WI38 (cell line): ENCODE measurements around the gene HMCN2.

Source experiments
- H3K4me3 ChIP-seq: 2 replicates; pipeline ENCODE4 v1.5.1; 2011; ENCODE audit warnings: low read depth, mild to moderate bottlenecking, control low read depth, low read length
- TF ChIP-seq, protein P1 (sequence below): IDR thresholded peaks from 2 replicates; pipeline ENCODE4 v1.5.1; 2012; ENCODE audit warnings: low read depth, mild to moderate bottlenecking, control low read depth, low read length

Gene HMCN2

DNA sequence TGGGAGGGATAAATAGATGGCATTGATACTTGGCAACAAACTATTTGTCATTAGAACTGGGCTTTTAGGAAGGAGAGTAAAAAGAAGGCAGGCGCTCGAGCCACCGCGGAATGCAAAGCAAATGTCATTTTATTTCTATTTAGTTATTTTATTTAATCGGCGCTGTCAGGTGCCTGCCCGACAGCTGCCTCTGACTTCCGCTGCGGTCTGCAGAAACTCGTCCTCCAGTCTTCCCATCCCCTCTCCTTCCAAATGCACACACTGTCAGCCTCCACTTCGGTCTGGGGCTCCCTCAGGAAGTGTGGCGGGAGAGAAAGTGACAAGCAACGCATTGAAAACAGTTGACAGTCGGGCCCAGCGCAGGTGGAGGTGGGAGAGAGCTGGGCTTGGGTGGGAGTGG, 208.5 kb downstream of the HMCN2 start:
- H3K4me3 ChIP-seq = no peak overlapping the region
- TF ChIP-seq, protein P1, sequence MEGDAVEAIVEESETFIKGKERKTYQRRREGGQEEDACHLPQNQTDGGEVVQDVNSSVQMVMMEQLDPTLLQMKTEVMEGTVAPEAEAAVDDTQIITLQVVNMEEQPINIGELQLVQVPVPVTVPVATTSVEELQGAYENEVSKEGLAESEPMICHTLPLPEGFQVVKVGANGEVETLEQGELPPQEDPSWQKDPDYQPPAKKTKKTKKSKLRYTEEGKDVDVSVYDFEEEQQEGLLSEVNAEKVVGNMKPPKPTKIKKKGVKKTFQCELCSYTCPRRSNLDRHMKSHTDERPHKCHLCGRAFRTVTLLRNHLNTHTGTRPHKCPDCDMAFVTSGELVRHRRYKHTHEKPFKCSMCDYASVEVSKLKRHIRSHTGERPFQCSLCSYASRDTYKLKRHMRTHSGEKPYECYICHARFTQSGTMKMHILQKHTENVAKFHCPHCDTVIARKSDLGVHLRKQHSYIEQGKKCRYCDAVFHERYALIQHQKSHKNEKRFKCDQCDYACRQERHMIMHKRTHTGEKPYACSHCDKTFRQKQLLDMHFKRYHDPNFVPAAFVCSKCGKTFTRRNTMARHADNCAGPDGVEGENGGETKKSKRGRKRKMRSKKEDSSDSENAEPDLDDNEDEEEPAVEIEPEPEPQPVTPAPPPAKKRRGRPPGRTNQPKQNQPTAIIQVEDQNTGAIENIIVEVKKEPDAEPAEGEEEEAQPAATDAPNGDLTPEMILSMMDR = no peak

DNA sequence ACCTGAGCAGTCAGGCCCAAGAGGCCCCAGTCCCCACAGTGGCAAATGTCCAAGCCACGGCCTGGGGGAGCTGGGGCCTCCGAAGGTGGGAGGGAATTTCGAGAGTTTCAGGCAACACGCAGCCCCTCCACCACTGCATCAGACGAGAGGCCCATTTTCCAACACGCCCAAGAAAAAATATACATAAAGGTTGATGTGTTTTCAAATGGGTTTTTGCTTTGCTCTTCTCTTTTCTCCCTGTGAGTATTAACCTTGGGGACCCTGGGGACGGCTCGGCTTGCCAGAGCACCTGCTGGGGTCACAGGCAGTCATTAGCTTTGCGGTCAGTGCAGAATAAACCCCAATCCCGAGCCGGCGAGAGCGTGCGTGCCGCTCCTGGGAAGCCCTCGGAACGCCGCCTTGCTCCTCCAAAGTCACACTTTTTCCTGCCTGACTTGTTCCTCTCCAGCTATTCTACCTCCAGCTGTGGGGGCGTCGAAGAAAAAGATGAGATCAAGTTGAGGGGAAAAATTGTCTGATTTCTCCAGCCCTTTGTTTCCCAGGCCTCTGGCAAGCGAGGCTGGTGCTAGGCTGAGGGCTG, 210.7 kb downstream of the HMCN2 start:
- TF ChIP-seq, protein P1 = no peak
- no peak overlapping the region for H3K4me3 ChIP-seq

DNA sequence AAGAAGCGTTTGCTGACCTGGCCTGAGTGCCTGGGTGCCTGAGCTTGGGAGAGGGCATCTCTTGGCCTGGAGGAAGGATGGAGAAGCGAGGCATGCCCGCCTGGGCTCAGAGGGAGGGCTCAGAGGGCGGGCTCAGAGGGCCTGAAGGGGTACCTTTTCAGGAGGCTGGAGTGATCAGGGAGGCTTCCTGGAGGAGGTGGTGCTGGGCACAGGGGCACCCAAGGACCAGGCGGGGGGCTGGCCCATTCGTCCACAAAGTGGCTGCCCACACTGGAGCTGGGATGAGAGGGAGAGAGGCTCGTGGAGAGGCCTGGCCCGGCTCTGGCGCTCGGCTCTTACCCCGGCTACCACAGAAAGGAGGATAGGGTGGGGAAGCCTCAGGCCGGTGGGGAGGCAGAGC, 212.0 kb downstream of the HMCN2 start:
- no peak overlapping the region for H3K4me3 ChIP-seq
- TF ChIP-seq, protein P1 = no peak

DNA sequence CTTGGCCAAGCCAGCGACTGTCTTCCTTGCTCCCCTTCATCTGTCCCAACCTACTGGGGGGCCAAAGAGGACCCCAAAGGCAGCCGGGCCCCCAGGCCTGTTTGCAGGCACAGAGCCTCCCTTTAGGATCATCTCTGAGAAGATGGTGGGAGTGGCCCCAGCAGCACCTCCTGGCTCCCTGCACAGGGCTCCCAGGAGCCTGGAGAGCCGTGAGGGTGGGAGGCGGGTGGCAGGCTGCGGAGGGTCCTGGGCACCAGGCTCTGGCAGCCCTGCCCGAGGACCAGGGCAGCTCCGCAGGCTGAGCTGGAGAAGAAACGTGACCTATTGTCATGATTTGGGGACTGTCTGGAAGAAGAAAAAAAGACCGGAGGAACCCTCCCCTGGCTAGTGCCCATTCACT, 212.6 kb downstream of the HMCN2 start:
- no peak overlapping the region for H3K4me3 ChIP-seq
- TF ChIP-seq, protein P1 = no peak

DNA sequence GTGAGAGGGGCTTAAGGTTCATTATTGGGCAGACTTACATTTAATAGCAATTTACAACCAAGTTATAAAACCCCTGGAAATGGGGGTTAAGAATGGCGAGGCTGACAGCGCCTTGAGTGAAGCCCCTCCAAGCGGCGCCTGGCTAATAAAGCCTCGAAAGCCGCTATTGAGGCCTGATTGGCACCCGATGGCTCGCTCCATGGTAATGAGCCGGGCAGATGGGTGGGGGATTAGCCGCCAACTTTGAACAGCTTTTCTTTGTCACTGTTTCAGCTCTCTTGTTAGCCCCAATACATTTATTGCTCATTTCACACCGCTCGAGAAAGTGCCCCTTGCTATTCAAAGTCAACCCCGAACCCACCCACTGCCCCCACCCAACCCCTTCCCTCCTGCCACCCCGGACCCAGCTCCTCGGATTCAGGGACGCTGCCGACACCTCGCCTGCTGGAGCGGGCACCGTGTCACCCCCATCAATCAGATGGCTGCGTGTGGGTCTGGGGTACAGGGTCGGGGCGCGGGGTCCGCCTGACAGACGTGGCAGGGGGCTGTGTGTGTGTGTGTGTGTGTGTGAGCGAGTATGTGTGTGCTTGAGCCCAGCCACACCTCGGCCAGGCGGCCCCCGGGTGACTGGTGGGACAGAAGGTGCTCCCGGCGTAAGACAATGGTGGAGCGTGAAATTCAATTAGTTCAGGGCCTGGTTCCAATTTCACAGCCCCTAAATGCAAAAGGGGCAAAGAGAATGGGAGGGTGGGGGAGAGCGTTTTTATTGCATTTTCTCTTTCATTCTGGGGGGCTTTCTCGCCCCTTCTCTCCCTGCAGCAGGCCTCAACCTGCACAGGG, 213.4 kb downstream of the HMCN2 start:
- TF ChIP-seq, protein P1 = no peak
- no peak overlapping the region for H3K4me3 ChIP-seq

DNA sequence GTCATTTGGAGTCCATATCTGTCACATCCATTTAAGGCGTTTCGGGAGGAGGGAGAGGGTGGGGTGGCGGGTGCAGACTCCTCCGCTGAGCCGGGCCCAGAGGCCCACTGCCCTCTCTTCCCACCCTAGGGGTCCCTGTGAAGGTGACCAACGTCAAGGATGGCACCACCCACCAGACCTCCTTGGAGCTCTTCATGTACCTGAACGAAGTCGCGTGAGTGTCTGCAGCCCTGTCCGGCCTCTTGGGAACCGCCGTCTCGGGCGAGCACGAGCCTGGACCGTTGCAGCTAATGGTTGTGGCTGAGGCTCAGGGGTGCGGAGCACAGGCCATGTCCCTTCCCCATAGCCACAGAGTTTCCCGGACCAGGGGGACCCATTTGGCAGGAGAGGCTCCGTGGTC, 214.0 kb downstream of the HMCN2 start:
- H3K4me3 ChIP-seq = no peak overlapping the region
- TF ChIP-seq, protein P1 = no peak

DNA sequence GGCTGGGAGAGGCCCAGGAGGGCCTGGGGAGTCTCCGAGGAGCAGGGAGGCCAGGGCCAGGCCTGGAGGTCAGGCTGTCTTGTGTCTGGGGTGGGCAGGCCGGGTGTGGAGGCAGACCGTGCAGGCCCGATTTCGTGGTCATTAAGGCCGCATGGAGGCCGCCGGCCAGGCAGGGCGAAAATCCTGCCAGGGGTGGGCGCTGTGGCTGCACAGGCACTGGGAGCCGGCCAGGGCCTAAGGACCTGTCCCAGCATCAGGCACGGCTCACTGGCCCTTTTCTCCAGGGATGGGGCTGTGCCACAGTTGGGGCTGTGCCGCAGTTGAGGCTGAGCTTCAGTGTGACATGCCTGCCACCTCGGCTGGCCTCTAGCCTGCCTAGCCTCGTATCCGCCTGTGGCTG, 215.1 kb downstream of the HMCN2 start:
- TF ChIP-seq, protein P1 = peak; percentile 23; the same call in 1 of the 2 replicates
- no peak overlapping the region for H3K4me3 ChIP-seq
